H1 (cell line): ENCODE measurements around the gene AHDC1. TPM values are rescaled to one million over a fixed set of nuclear protein-coding genes. Genes with fewer than 3 reads are reported as not detected.

Experiments used
- CTCF ChIA-PET: fragments of 300-600 bp; sonication (Branson Sonifier 250); formaldehyde crosslinking; loops from one replicate; lab custom pipeline; 2021; ENCODE audit not compliant: partially characterized antibody; lab: Charles Lee
- POLR2A ChIA-PET: fragments of 300-600 bp; sonication (Branson Sonifier 250); formaldehyde crosslinking; loops from one replicate; lab custom pipeline; 2021; ENCODE audit warnings: inconsistent platforms; ENCODE audit not compliant: partially characterized antibody; lab: Charles Lee
- DNase-seq, 2 experiments: peaks; one replicate each; pipeline versions ENCODE4 v3.0.0 to v3.0.0-alpha.2; 2010 to 2022; ENCODE audit warnings: low spot score in 2 of 2, low read depth in 1 of 2, mixed read lengths in 1 of 2
- FAIRE-seq: peaks from 2 replicates; lab custom pipeline; 2011; peaks lifted over from hg19 to GRCh38; lab: Jason Lieb, UNC
- H2AFZ ChIP-seq: 2 replicates; pipeline ENCODE4 v1.8.1; 2012; ENCODE audit warnings: low read length, inconsistent platforms
- H2AK5ac ChIP-seq: 2 replicates; pipeline ENCODE4 v1.6.1; 2013; ENCODE audit warnings: low read depth, low read length
- H2BK120ac ChIP-seq: replicated peaks from 2 replicates; pipeline ENCODE3; 2013; ENCODE audit warnings: low read depth, low read length, inconsistent platforms
- H2BK12ac ChIP-seq: 2 replicates; pipeline ENCODE4 v1.6.1; 2013; ENCODE audit warnings: low read depth, low read length
- H2BK15ac ChIP-seq: 2 replicates; pipeline ENCODE4 v1.6.1; 2013; ENCODE audit warnings: low read length
- H2BK20ac ChIP-seq: 2 replicates; pipeline ENCODE4 v1.6.1; 2013; ENCODE audit warnings: low read length
- H2BK5ac ChIP-seq: 2 replicates; pipeline ENCODE4 v1.6.1; 2013; ENCODE audit warnings: low read depth, low read length
- H3K14ac ChIP-seq: 2 replicates; pipeline ENCODE4 v1.6.1; 2013; ENCODE audit warnings: inconsistent platforms; ENCODE audit not compliant: insufficient read length
- H3K18ac ChIP-seq: 2 replicates; pipeline ENCODE4 v1.6.1; 2013; ENCODE audit warnings: low read length; ENCODE audit errors: extremely low read depth
- H3K23ac ChIP-seq: 2 replicates; pipeline ENCODE4 v1.6.1; 2013; ENCODE audit warnings: inconsistent platforms; ENCODE audit not compliant: insufficient read length
- H3K23me2 ChIP-seq: 2 replicates; pipeline ENCODE4 v1.6.1; 2013; ENCODE audit warnings: low read depth, low read length
- H3K27ac ChIP-seq: 2 replicates; pipeline ENCODE4 v1.6.1; 2011; ENCODE audit warnings: low read depth, low read length, inconsistent platforms
- H3K27me3 ChIP-seq, 4 experiments: replicated peaks in 1 of 4; 1 replicate in 1 of 4; 2 replicates in 3 of 4; pipeline versions ENCODE4 v1.6.1 to v1.8.1; 2011 to 2013; ENCODE audit warnings: low read length in 3 of 4, mild to moderate bottlenecking in 3 of 4, inconsistent platforms in 2 of 4, mixed read lengths in 2 of 4, moderate library complexity in 1 of 4; ENCODE audit not compliant: control insufficient read depth in 3 of 4, insufficient read depth in 3 of 4; ENCODE audit errors: extremely low read depth in 1 of 4
- H3K36me3 ChIP-seq, 4 experiments: 2 replicates each; pipeline versions ENCODE4 v1.6.1 to v1.8.1; 2011 to 2013; ENCODE audit warnings: mild to moderate bottlenecking in 4 of 4, low read length in 3 of 4, moderate library complexity in 2 of 4, control low read depth in 1 of 4, inconsistent platforms in 1 of 4; ENCODE audit not compliant: insufficient read depth in 4 of 4, control insufficient read depth in 2 of 4
- H3K4ac ChIP-seq: replicated peaks from 2 replicates; pipeline ENCODE3; 2013; ENCODE audit warnings: low read length, low read depth, mixed read lengths, inconsistent platforms; ENCODE audit not compliant: insufficient read length
- H3K4me1 ChIP-seq, 4 experiments: replicated peaks in 1 of 4; 1 replicate in 1 of 4; 2 replicates in 3 of 4; pipeline versions ENCODE4 v1.6.1 to v1.8.1; 2011 to 2013; ENCODE audit warnings: low read length in 3 of 4, inconsistent platforms in 2 of 4, mixed read lengths in 1 of 4; ENCODE audit not compliant: insufficient read depth in 4 of 4, control insufficient read depth in 3 of 4
- H3K4me2 ChIP-seq, 2 experiments: 2 replicates each; pipeline versions ENCODE4 v1.6.1 to v1.8.1; 2011 to 2013; ENCODE audit warnings: low read depth in 2 of 2, low read length in 2 of 2, control low read depth in 1 of 2, inconsistent platforms in 1 of 2, mild to moderate bottlenecking in 1 of 2; ENCODE audit not compliant: insufficient read depth in 1 of 2
- H3K4me3 ChIP-seq, 4 experiments: fragments of 200-600, 300-600 bp in 1 of 4; sonication (generic), shearing (Covaris generic), sonication (Bioruptor Twin) in 1 of 4; 2 replicates each; pipeline versions ENCODE4 v1.5.1 to v1.8.1; 2011 to 2016; ENCODE audit warnings: low read length in 4 of 4, low read depth in 3 of 4, control low read depth in 2 of 4, inconsistent platforms in 2 of 4, mild to moderate bottlenecking in 2 of 4, mixed read lengths in 1 of 4, moderate library complexity in 1 of 4; ENCODE audit not compliant: insufficient read depth in 2 of 4; ENCODE audit errors: extremely low read depth in 1 of 4
- H3K56ac ChIP-seq: replicated peaks from 2 replicates; pipeline ENCODE3; 2013; ENCODE audit warnings: low read depth, mild to moderate bottlenecking, mixed read lengths, low read length, inconsistent platforms; ENCODE audit not compliant: insufficient read length
- H3K79me1 ChIP-seq: 2 replicates; pipeline ENCODE4 v1.6.1; 2013; ENCODE audit warnings: low read depth, low read length, control low read depth
- H3K79me2 ChIP-seq, 2 experiments: 2 replicates each; pipeline versions ENCODE4 v1.6.1 to v1.8.1; 2012 to 2013; ENCODE audit warnings: low read length in 2 of 2, mild to moderate bottlenecking in 2 of 2, inconsistent platforms in 1 of 2; ENCODE audit not compliant: insufficient read depth in 2 of 2, control insufficient read depth in 1 of 2
- H3K9ac ChIP-seq, 4 experiments: replicated peaks in 1 of 4; 1 replicate in 1 of 4; 2 replicates in 3 of 4; pipeline versions ENCODE4 v1.6.1 to v1.8.1; 2011 to 2013; ENCODE audit warnings: low read depth in 3 of 4, low read length in 3 of 4, control low read depth in 2 of 4, mild to moderate bottlenecking in 2 of 4, moderate library complexity in 2 of 4, inconsistent platforms in 1 of 4; ENCODE audit errors: extremely low read depth in 1 of 4
- H3K9me3 ChIP-seq, 2 experiments: 2 replicates each; pipeline versions ENCODE4 v1.6.1 to v1.8.1; 2012 to 2013; ENCODE audit warnings: mild to moderate bottlenecking in 2 of 2, moderate library complexity in 2 of 2, control low read depth in 1 of 2, inconsistent platforms in 1 of 2, low read depth in 1 of 2, low read length in 1 of 2, mixed read lengths in 1 of 2; ENCODE audit not compliant: insufficient read depth in 2 of 2
- H4K20me1 ChIP-seq, 2 experiments: replicated peaks in 1 of 2; 2 replicates each; pipeline versions ENCODE3 to v1.8.1; 2011 to 2013; ENCODE audit warnings: inconsistent platforms in 2 of 2, low read length in 2 of 2, mild to moderate bottlenecking in 1 of 2; ENCODE audit not compliant: insufficient read depth in 2 of 2, control insufficient read depth in 1 of 2
- H4K5ac ChIP-seq: 2 replicates; pipeline ENCODE4 v1.6.1; 2013; ENCODE audit warnings: low read length, low read depth, mixed read lengths, inconsistent platforms; ENCODE audit not compliant: insufficient read length
- H4K8ac ChIP-seq: 2 replicates; pipeline ENCODE4 v1.8.0; 2013; ENCODE audit warnings: mild to moderate bottlenecking, moderate library complexity, low read length, inconsistent platforms; ENCODE audit not compliant: insufficient read depth; ENCODE audit errors: extremely low read depth
- H4K91ac ChIP-seq: replicated peaks from 2 replicates; pipeline ENCODE3; 2013; ENCODE audit warnings: low read length, mixed read lengths, inconsistent platforms; ENCODE audit not compliant: insufficient read length
- ATF2 ChIP-seq: IDR thresholded peaks from 2 replicates; pipeline ENCODE4 v1.6.1; 2012; ENCODE audit warnings: low read length, inconsistent platforms
- JUN ChIP-seq: IDR thresholded peaks from 2 replicates; pipeline ENCODE4 v1.6.1; 2011; ENCODE audit warnings: low read depth, mild to moderate bottlenecking, improper control_type of control experiment, low read length
- KDM1A ChIP-seq: fragments of 200-600, 300-600 bp; sonication (generic); IDR thresholded peaks from 2 replicates; pipeline ENCODE4 v1.7.1; 2016; ENCODE audit warnings: mild to moderate bottlenecking, low read length, borderline replicate concordance
- WGBS, 2 experiments: shearing (Covaris generic) in 1 of 2; methylation state at CpG; one replicate each; pipeline versions ENCODE4 v1.1.6 to v1.1.7; 2013 to 2015; ENCODE audit warnings: low lambda C conversion rate in 2 of 2, mixed read lengths in 2 of 2, inconsistent platforms in 1 of 2, low coverage in 1 of 2, missing lambda C conversion rate in 1 of 2; ENCODE audit not compliant: insufficient replicate concordance in 2 of 2, insufficient coverage in 1 of 2, insufficient read length in 1 of 2; ENCODE audit errors: extremely low coverage in 1 of 2, missing lambda C conversion rate in 1 of 2; 5-methylcytosine and 5-hydroxymethylcytosine counted together
- polyA plus RNA-seq, 7 experiments: library from polyadenylated mRNA; depleted of rRNA in 3 of 7; stranded (reverse) in 5 of 7; unstranded in 2 of 7; fragments of >200 nt in 5 of 7; fragments of 200-250 nt in 2 of 7; gene quantifications; 1 replicate in 5 of 7; 2 replicates in 1 of 7; 4 replicates in 1 of 7; pipeline versions ENCODE4 v1.2.1 to v1.2.3, GENCODE V29; 2011 to 2013; ENCODE audit warnings: missing spikeins in 2 of 7, mixed read lengths in 2 of 7
- total RNA-seq: library from RNA; stranded (reverse); fragmentation: NEBNext Ultra II Directional; extraction: Animal tissue kit (Norgen Biotek cat#: 25700); gene quantifications from 2 replicates; pipeline ENCODE4 v1.2.1, GENCODE V29; 2021

The AHDC1 gene
- total and polyA plus RNA-seq, 2 of the 8 experiments (the other 6 are each of a cell fraction or from before 2014, with no cell fraction given) = 4.4 to 35.1 TPM

- DNase-seq = no peak
- ChIA-PET POLR2A (interaction anchor here (0.8 to 2.1 kb wide), 11 partner anchors 11 to 144 kb away, joined by 3 to 6 read pairs (median 3); no protein-coding TSS in a partner anchor), CTCF (interaction anchor here (0.5 to 8.6 kb wide), 36 partner anchors 11 to 324 kb away, joined by 3 to 110 read pairs (median 5); partner anchors contain the start of genes AHDC1 and WASF2)
- WGBS, 2 experiments = 74% methylated on average over 8 of the region's 8 CpGs; no CpG with 5 or more reads in 1 of the 2 experiments
- Histone ChIP-seq H3K4me1 (peaks cover 10 to 57% (median 39%) of the 10 kb centered on the region in 4 experiments), H3K56ac (no peak overlapping the region), H3K79me2 (no peaks in the 10 kb centered on the region), H2BK120ac (no peak overlapping the region), H3K36me3 (no peaks in the 10 kb centered on the region), H2AFZ (no peak overlapping the region), H3K23ac (no peak overlapping the region), H3K4ac (no peak overlapping the region), H3K4me2 (no peak overlapping the region), H3K23me2 (peaks cover 20% of the 10 kb centered on the region), H4K91ac (peak overlapping the region; percentile 12), H2BK15ac (peak overlapping the region; percentile 98; the same call in 1 of the 2 replicates), H3K27me3 (no peaks in the 10 kb centered on the region), H4K5ac (no peak overlapping the region), H3K27ac (no peak overlapping the region), H3K9me3 (no peaks in the 10 kb centered on the region), H2BK12ac (peak overlapping the region; percentile 99; the same call in 1 of the 2 replicates), H3K9ac (no peak overlapping the region), H3K18ac (0 out of 2 replicates have a peak overlapping the region, but pooled peaks have one; percentile 93), H3K79me1 (no peaks in the 10 kb centered on the region), H3K14ac (no peak overlapping the region), H4K20me1 (peaks cover 0 to 4% of the 10 kb centered on the region in 2 experiments), H4K8ac (no peak overlapping the region), H2AK5ac (no peak overlapping the region), H2BK20ac (peak overlapping the region; percentile 88; the same call in 1 of the 2 replicates), H3K4me3 (no peak overlapping the region), H2BK5ac (peak overlapping the region; percentile 96; the same call in 1 of the 2 replicates)
- no peak for TF ChIP-seq JUN
- TF ChIP-seq KDM1A = peak; percentile 80; the same call in 1 of the 2 replicates
- TF ChIP-seq ATF2 = no peak
- no peak for FAIRE-seq
Measured at GRCh38 chr1:27523337-27524020, 80.5 kb downstream of the AHDC1 start.
